Gastroesophageal sphincter (tissue), 4 donors: ENCODE data around the gene TMEM165. TPM values are rescaled to one million over a fixed set of nuclear protein-coding genes. Genes with fewer than 3 reads are reported as not detected.
"Not testable (repeated sequence)": the region's sequence is repeated elsewhere in the genome, so short reads cannot be mapped to it uniquely, and the experiment has no call there.

Source experiments
- ATAC-seq: fragments of 150-250 bp; one replicate; pipeline ENCODE4 v1.9.1; 2016; ENCODE audit warnings: mild to moderate bottlenecking, moderate library complexity
- H3K27ac ChIP-seq, 4 donors: fragments of 200-600 bp; sonication (generic) in 3 of 4; 1 replicate in 3 of 4; 2 replicates in 1 of 4; pipeline ENCODE4 v1.5.1; 2016 to 2019
- H3K27me3 ChIP-seq: fragments of 200-600 bp; sonication (generic); one replicate; pipeline ENCODE4 v1.5.1; 2019
- H3K36me3 ChIP-seq, 2 donors: fragments of 200-600 bp; sonication (generic); one replicate each; pipeline ENCODE4 v1.5.1; 2019; ENCODE audit warnings: control low read depth in 1 of 2
- H3K4me1 ChIP-seq, 3 donors: fragments of 200-600 bp; sonication (generic); 1 replicate in 2 of 3; 2 replicates in 1 of 3; pipeline ENCODE4 v1.5.1; 2016 to 2019; ENCODE audit warnings: control low read depth in 2 of 3
- H3K4me3 ChIP-seq, 2 donors: fragments of 200-600 bp; sonication (generic); one replicate each; pipeline ENCODE4 v1.5.1; 2019; ENCODE audit warnings: mild to moderate bottlenecking in 1 of 2, moderate library complexity in 1 of 2
- H3K9me3 ChIP-seq, 3 donors: fragments of 200-600 bp; sonication (generic); one replicate each; pipeline ENCODE4 v1.5.1; 2017 to 2019; ENCODE audit warnings: control low read depth in 2 of 3
- EP300 ChIP-seq: sonication (generic); formaldehyde crosslinking; IDR thresholded peaks from one replicate; pipeline ENCODE4 v1.6.1; 2017; ENCODE audit warnings: antibody characterized with exemption, mild to moderate bottlenecking
- POLR2A ChIP-seq, 2 donors: fragments of 450-650 bp; IDR thresholded peaks; one replicate each; pipeline ENCODE4 v1.6.1; 2017; ENCODE audit warnings: antibody characterized with exemption in 2 of 2, mild to moderate bottlenecking in 2 of 2, moderate library complexity in 1 of 2
- POLR2AphosphoS5 ChIP-seq: sonication (generic); formaldehyde crosslinking; IDR thresholded peaks from one replicate; pipeline ENCODE4 v1.6.1; 2017; ENCODE audit warnings: antibody characterized with exemption
- WGBS, 2 donors: methylation state at CpG; one replicate each; pipeline ENCODE4 v1.1.5; 2018; ENCODE audit warnings: low coverage in 1 of 2; 5-methylcytosine and 5-hydroxymethylcytosine counted together
- total RNA-seq, 4 donors: library from RNA; depleted of rRNA; stranded (reverse); fragments of >200 nt; gene quantifications; one replicate each; pipeline ENCODE4 v1.1.0, GENCODE V29; 2016
- TF ChIP-seq, protein P1 (sequence below), 4 experiments: fragments of 200-600 bp in 2 of 4; fragments of 450-650 bp in 2 of 4; sonication (generic) in 1 of 4; IDR thresholded peaks; one replicate each; pipeline ENCODE4 v1.5.1; 2017 to 2019; ENCODE audit warnings: antibody characterized with exemption in 4 of 4, mild to moderate bottlenecking in 2 of 4, moderate library complexity in 2 of 4

The TMEM165 gene
- total RNA-seq, 4 donors from 2014 or later: 136 to 198 (median 169) TPM

DNA sequence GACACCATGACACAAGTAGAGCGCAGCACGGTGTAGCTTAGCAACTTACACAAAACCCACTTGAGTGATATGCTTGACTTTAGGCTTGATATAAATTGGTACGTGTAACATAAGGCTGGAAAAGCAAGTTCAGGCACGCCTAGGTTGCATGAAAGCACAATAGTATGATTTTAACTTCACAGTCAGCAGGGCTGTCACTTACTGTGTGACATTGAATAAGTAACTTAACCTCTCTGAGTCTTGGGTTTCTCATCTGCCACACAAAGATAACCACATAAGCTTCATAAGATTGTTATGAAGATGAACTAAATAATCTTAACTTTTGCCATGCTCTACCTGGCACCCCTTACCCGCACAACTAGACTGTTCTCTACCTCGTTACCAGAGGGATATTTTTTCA is 40.2 kb upstream of the TMEM165 start:
- Histone ChIP-seq H3K27ac (no peak overlapping the region), H3K9me3 (no peaks in the 10 kb centered on the region), H3K4me3 (no peak overlapping the region), H3K36me3 (peaks cover 0 to 9% of the 10 kb centered on the region in 2 donors), H3K27me3 (no peaks in the 10 kb centered on the region), H3K4me1 (peaks cover 0 to 37% (median 17%) of the 10 kb centered on the region in 3 donors)
- ATAC-seq: no peak
- WGBS, 2 donors: 68 to 74% methylated on average over 6 of the region's 6 CpGs
- TF ChIP-seq EP300 (no peak), POLR2A (IDR thresholded peaks at IDR 0.05) (no peak), POLR2AphosphoS5 (no peak)
- TF ChIP-seq, protein P1, sequence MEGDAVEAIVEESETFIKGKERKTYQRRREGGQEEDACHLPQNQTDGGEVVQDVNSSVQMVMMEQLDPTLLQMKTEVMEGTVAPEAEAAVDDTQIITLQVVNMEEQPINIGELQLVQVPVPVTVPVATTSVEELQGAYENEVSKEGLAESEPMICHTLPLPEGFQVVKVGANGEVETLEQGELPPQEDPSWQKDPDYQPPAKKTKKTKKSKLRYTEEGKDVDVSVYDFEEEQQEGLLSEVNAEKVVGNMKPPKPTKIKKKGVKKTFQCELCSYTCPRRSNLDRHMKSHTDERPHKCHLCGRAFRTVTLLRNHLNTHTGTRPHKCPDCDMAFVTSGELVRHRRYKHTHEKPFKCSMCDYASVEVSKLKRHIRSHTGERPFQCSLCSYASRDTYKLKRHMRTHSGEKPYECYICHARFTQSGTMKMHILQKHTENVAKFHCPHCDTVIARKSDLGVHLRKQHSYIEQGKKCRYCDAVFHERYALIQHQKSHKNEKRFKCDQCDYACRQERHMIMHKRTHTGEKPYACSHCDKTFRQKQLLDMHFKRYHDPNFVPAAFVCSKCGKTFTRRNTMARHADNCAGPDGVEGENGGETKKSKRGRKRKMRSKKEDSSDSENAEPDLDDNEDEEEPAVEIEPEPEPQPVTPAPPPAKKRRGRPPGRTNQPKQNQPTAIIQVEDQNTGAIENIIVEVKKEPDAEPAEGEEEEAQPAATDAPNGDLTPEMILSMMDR (IDR thresholded peaks at IDR 0.05): no peak

DNA sequence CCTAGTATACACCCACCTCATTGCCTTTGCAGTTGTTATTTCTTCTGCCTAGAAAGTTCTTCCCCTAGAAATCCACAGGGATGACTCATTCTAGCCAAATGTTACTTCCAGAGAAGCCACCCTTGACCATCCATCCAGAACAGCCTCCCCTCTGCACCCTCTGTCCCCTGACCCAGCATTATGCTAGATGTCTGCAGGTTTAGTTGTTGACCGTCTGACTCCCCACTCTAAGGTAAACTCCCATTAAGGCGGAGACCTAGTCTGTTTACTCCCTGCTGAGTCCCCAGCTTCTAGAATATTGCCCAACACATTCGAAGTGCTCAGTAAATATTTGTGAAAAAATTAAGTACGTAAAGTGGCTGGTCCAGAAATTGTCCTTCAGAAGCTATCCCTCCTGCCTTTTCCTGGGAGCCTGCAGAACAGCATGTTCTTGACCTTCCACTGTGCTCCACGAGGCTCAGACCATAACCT is 38.7 kb upstream of the TMEM165 start:
- H3K27ac ChIP-seq: peak overlapping the region in 2 of 4 donors; percentile 72 to 79
- WGBS, 2 donors: 74 to 96% methylated on average over 4 to 5 of the region's 5 CpGs
- no peak for ATAC-seq

DNA sequence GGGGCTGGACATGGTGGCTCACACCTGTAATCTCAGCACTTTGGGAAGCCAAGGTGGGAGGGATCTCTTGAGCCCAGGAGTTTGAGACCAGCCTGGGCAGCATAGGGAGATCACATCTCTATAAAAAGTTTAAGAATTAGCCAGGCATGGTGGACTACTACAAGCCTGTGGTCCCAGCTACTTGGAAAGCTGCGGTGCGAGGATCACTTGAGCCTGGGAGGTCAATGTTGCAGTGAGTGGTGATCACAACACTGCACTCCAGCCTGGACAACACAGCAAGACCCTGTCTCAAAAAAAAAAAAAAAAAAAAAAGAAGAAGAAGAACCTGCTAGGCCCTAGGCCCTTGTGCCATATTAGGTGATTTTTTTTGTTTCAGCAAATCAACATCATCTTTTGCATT is 37.5 kb upstream of the TMEM165 start:
- H3K36me3 ChIP-seq: peaks cover 0 to 9% of the 10 kb centered on the region in 2 donors
- ATAC-seq: no peak
- H3K4me1 ChIP-seq: peaks cover 0 to 37% (median 17%) of the 10 kb centered on the region in 3 donors
- TF ChIP-seq EP300 (no peak), POLR2AphosphoS5 (no peak), POLR2A (IDR thresholded peaks at IDR 0.05) (no peak)
- TF ChIP-seq, protein P1 (IDR thresholded peaks at IDR 0.05): no peak
- H3K9me3 ChIP-seq: no peaks in the 10 kb centered on the region
- WGBS, 2 donors: 100% methylated on average over 1 to 2 of the region's 2 CpGs
- peak overlapping the region in 3 of 4 donors; percentile 72 to 83 (median 79) for H3K27ac ChIP-seq
- H3K4me3 ChIP-seq: no peak overlapping the region
- no peaks in the 10 kb centered on the region for H3K27me3 ChIP-seq

More for the DNA sequence above, 38.7 kb upstream of the TMEM165 start:
- Histone ChIP-seq H3K4me1 (peaks cover 0 to 37% (median 17%) of the 10 kb centered on the region in 3 donors), H3K4me3 (no peak overlapping the region), H3K9me3 (no peaks in the 10 kb centered on the region), H3K27me3 (no peaks in the 10 kb centered on the region), H3K36me3 (peaks cover 0 to 9% of the 10 kb centered on the region in 2 donors)
- TF ChIP-seq POLR2A (IDR thresholded peaks at IDR 0.05): no peak
- TF ChIP-seq, protein P1 (IDR thresholded peaks at IDR 0.05): no peak
- TF ChIP-seq EP300: no peak
- no peak for TF ChIP-seq POLR2AphosphoS5

DNA sequence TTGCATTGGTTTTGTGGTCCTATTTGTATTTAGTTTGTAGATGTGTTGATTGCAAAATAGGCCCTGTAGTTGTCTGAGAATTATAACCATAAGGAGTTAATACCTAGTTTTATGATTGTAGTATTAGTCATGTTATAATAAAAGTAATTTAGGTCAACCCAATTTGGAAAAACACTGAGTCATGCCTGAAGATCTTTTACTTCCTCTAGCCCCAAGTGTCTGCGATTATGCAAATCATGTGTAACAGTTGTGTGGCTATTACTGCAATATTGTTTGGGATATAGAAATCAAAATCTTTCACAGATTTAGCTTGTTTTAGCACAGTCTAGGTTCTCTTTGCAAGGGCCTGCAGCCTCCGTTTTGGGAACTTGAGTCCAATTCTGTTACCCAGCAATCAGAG is 37.1 kb upstream of the TMEM165 start:
- peak; percentile 80 for ATAC-seq
- Histone ChIP-seq H3K27me3 (no peaks in the 10 kb centered on the region), H3K36me3 (peaks cover 0 to 5% of the 10 kb centered on the region in 2 donors), H3K27ac (peak overlapping the region; percentile 52 to 83 (median 76)), H3K9me3 (no peaks in the 10 kb centered on the region), H3K4me3 (no peak overlapping the region), H3K4me1 (peaks cover 0 to 40% (median 17%) of the 10 kb centered on the region in 3 donors)
- peak; percentile 83 for TF ChIP-seq POLR2AphosphoS5
- TF ChIP-seq POLR2A (IDR thresholded peaks at IDR 0.05): no peak
- no peak for TF ChIP-seq EP300
- TF ChIP-seq, protein P1 (IDR thresholded peaks at IDR 0.05): no peak
- 6 to 15% methylated on average over 2 of the region's 2 CpGs for WGBS, 2 donors

DNA sequence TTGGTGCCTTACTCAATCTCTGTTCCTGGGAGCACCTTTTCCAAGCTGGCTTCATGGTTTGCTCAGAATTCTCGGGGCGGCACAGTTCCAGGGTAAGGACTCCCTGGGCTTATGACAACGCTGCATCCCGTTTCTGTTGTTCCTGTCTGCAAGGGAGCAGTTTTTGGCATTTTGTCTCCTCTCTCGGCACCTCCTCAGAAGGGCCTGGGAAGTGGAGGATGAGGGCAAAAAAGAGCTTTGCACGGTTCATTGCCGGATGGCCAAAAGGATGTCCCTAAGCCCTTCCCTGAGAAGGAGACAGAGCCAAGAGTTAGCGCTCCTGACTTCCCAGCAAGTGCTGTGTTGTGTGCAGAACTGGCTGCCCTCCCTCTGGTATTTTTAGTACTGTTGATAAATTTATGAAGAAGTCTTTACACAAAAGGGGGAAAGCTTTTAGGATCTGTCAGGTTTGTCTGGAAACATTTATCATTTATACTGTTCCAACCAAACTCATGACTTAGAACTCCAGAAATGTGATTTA is 36.3 kb upstream of the TMEM165 start:
- ATAC-seq: peak; percentile 81
- no peaks in the 10 kb centered on the region for H3K27me3 ChIP-seq
- H3K4me3 ChIP-seq: peak overlapping the region in 1 of 2 donors; percentile 6
- 47% methylated on average over 6 of the region's 8 CpGs; no CpG with 5 or more reads in 1 of the 2 donors for WGBS, 2 donors
- peaks cover 0 to 45% (median 17%) of the 10 kb centered on the region in 3 donors for H3K4me1 ChIP-seq
- peaks cover 0 to 6% of the 10 kb centered on the region in 2 donors for H3K36me3 ChIP-seq
- peak; percentile 91 for TF ChIP-seq POLR2AphosphoS5
- TF ChIP-seq, protein P1 (IDR thresholded peaks at IDR 0.05): no peak
- no peak for TF ChIP-seq POLR2A (IDR thresholded peaks at IDR 0.05)
- H3K9me3 ChIP-seq: no peaks in the 10 kb centered on the region
- peak overlapping the region; percentile 52 to 83 (median 76) for H3K27ac ChIP-seq

DNA sequence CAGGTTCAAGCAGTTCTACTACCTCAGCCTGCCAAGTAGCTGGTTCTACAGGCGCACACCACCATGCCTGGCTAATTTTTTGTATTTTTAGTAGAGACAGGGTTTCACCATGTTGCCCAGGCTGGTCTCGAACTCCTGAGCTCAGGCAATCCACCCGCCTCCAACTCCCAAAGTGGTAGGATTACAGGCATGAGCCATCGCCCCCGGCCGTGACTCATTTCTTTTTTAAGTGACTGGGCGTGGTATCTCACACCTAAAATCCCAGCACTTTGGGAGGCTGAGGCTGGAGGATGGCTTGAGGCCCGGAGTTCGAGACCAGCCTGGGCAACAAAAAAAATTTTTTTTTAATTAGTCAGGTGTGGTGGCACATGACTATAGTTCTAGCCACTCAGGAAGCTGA is 32.8 kb upstream of the TMEM165 start:
- not testable (repeated sequence) for H3K4me3 ChIP-seq, H3K9me3 ChIP-seq, H3K27ac ChIP-seq, H3K27me3 ChIP-seq, ATAC-seq
- H3K36me3 ChIP-seq: peaks cover 0 to 11% of the 10 kb centered on the region in 2 donors
- H3K4me1 ChIP-seq: peaks cover 0 to 30% (median 12%) of the 10 kb centered on the region in 3 donors
- WGBS, 2 donors: 93 to 94% methylated on average over 3 to 8 of the region's 9 CpGs
